ENCODE data around the gene CATSPERB.
"Not testable (repeated sequence)": the region's sequence is repeated elsewhere in the genome, so short reads cannot be mapped to it uniquely, and the experiment has no call there.

CATSPERB gene

GRCh38 chr14:91575469-91576208 lies 156.2 kb downstream of the CATSPERB start:
- DNase-seq (ENCODE audit: low read depth) = no peak

GRCh38 chr14:91573894-91574837 lies 157.7 kb downstream of the CATSPERB start:
- DNase-seq (ENCODE audit: low read depth) = no peak

- DNase-seq (ENCODE audit: low read depth) = no peak
Observed at GRCh38 chr14:91573528-91573893, 158.4 kb downstream of the CATSPERB start.

DNA sequence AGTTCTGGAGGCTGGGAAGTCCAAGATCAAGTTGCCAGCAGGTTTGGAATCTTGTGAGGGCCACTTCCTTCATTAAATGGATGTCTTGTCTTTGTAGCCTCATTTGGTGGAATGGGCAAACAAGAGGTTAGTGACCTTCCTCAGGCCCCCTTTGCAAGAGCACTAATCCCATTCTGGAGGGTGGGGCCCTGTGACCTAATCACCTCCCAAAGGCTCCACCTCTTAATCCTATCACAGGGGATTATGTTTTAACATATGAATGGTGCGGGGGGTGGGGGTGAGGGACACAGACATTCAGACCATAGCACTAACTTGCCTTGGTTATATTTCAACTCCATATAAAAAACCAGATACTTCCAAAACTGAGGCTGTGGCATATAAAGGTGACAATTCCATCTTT lies 161.9 kb downstream of the CATSPERB start:
- no peak for DNase-seq (ENCODE audit: low read depth)

DNA sequence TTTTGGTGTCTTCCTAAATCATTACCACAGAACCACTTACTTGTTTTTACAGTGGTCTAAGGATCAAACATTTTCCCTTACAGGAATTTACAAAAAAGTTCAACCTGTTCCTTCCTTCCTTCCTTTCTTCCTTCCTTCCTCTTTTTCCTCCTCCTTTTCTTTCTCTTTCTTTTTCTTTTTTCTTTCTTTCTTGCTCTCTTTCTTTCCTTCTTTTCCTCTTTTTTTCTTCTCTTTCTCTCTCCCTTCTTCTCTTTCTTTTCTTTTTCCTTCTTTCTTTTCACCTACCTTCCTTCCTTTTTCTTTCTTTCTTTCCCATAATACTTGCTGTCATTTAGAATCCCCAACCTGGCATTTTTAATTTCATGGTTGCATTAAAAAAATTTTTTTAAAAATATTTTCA lies 162.6 kb downstream of the CATSPERB start:
- no peak for DNase-seq (ENCODE audit: low read depth)

DNA sequence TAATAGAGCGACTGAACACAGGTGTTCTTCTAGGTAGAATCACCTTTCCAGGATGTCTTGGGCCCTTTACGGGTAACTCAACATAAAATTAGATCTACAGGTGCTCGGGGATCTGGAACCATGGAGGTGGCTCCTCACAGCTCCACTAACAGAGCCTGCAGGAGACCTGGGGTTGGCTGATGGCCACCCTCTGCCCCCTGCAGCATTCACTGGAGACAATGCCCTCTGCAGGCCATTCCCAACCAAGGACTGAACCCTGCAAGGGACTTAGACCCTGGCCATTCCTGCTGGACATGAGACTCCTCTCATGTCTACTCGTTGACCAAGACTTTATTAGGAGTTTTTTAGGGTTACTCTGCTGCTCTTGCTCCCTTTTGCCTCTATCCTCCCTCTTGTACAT lies 163.3 kb downstream of the CATSPERB start:
- no peak for DNase-seq (ENCODE audit: low read depth)

DNA sequence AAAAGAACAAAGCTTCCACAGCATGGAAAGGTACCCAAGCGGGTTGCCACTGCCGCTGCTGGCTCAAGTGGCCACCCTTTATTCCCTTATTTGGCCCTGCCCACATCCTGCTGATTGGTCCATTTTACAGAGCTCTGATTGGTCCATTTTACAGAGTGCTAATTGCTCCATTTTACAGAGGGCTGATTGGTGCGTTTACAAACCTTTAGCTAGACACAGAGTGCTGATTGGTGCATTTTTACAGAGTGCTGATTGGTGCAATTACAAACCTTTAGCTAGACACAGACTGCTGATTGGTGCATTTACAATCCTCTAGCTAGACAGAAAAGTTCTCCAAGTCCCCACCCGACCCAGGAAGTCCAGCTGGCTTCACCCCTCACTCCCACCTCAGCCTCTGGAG lies 164.1 kb downstream of the CATSPERB start:
- not testable (repeated sequence) for DNase-seq (ENCODE audit: low read depth)

GRCh38 chr14:91555531-91555930 lies 176.4 kb downstream of the CATSPERB start:
- DNase-seq (ENCODE audit: low read depth) = no peak

DNA sequence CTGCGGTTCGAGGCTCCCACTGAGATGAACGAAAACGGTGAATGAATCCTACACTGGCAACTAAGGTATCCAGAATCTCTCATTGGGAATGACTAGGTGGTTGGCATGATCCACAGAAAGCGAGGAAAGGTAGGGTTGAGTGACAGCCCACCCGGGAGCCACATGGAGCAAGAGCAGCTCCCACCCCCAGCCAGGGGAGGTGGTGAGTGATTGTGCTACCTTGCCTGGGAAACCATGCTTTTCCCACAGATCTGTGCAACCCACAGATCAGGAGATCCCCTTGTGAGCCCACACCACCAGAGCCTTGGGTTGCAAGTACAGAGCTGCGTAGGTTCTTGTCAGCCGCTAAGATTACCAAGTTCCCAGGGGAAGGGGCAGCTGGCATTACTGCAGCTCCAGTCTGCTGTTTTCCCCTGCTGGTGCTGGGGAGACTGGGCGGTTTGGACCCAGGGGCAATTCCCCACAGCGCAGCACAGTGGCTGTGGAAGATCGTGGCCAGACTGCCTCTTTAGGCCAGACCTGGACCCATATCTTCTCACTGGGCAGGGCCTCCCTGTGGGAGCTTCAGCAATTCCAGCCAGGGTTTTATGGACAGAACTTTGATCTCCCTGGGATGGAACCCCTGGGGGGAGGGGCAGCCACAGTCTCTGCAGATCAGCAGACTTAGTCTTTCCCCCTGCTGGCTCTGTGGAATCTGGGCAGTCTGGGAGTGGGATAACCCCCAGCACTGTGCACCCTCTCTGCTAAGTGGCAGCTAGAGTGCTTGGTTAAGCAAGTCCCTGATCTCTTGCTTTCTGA lies 177.2 kb downstream of the CATSPERB start:
- no peak for DNase-seq (ENCODE audit: low read depth)

DNA sequence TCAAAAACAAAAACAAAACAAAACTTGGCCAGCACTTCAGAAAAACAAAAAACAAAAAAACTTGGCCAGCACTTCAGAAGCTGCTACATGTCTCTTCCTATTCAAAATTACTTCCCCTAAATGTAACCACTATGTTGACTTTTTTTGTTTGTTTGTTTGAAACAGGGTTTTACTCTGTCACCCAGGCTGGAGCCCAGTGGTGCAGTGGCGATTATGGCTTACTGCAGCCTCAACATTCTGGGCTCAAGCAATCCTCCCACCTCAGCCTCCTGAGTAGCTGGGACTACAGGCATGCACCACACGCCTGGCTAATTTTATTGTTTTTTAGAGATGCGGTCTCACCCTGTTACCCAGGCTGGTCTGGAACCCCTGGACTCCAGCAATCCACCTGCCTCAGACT lies 183.8 kb downstream of the CATSPERB start:
- no peak for DNase-seq (ENCODE audit: low read depth)

GRCh38 chr14:91545946-91546716 lies 185.8 kb downstream of the CATSPERB start:
- no peak for DNase-seq (ENCODE audit: low read depth)

DNA sequence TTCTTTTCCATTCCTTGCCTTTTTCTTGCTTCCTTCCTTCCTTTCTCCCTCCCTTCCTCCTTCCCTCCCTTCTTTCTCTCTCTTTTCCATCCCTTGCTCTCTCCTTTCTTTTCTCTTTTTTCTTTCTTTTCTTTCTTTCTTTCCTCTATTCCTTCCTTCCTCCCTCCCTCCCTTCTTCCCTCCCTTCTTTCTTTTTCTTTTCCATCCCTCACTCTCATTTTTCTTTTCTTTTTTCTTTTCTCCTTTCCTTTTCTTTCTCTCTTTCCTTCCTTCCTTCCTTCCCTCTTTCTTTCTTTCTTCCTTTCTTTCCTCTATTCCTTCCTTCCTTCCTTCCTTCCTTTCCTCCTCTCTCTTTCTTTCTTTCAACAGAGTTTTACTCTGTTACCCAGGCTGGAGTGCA lies 186.7 kb downstream of the CATSPERB start:
- no peak for DNase-seq (ENCODE audit: low read depth)

DNA sequence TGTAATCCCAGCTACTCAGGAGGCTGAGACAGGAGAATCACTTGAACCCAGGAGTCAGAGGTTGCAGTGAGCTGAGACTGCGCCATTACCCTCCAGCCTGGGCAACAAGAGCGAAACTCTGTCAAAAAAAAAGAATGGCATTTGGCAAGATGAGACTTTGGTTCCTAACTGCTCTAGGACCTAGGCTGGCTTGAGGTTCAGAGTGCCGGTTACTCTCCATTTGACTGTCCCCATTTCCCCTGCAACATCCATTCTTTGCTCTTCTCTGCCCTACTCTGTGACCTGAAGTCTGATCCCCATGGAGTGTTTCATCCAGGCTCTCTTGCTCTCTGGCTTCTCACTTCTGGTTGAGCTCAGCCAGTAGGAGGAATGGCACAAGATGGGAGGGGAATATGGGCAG lies 195.6 kb downstream of the CATSPERB start:
- no peak for DNase-seq (ENCODE audit: low read depth)

DNA sequence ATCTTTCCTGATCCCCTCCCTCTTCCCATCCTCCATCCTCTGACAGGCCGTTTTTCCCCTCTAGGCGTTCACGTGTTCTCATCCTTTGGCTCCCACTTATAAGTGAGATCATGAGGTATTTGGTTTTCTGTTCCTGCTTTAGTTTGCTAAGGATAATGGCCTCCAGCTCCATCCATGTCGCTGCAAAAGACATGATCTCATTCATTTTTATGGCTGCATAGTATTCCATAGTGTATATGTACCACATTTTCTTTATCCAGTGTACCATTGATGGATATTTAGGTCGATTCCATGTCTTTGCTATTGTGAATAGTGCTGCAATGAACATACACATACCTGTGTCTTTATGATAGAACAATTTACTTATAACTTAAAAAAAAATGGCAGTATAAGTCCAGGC lies 197.8 kb downstream of the CATSPERB start:
- not testable (repeated sequence) for DNase-seq (ENCODE audit: low read depth)

DNA sequence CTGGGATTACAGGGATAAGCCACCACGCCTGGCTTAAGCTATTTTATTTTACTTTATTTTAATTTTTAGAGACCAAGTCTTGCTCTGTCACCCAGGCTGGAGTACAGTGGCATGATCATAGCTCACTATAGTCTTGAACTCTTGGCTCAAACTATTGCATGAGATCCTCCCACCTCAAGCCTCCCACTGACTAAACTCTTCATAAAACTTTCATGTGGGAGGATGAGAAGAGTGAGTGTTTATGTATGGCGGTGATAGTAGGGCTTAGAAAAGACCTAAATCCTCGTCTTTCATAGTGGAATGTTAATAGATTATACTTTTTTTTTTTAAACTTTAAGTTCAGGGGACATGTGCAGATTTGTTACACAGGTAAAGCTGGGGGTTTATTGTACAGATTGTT lies 198.3 kb downstream of the CATSPERB start:
- no peak for DNase-seq (ENCODE audit: low read depth)

Measured in fibroblast of the conjunctiva (primary cell).